NK-92 (cell line): ENCODE measurements around the gene PUS3.

Source experiments
- DNase-seq: peaks from one replicate; lab custom pipeline; 2025; ENCODE audit not compliant: unreplicated experiment; lab: John Stamatoyannopoulos, UW

PUS3 gene

GRCh38 chr11:125941619-125942611 is 38.9 kb upstream of the PUS3 start:
- no peak for DNase-seq

GRCh38 chr11:125941267-125941618 is 38.2 kb upstream of the PUS3 start:
- DNase-seq, result no peak

- DNase-seq, result no peak
Measured at GRCh38 chr11:125940145-125940544, 37.1 kb upstream of the PUS3 start.

GRCh38 chr11:125939081-125939521 is 36.1 kb upstream of the PUS3 start:
- no peak for DNase-seq

GRCh38 chr11:125938418-125938817 is 35.4 kb upstream of the PUS3 start:
- no peak for DNase-seq

- DNase-seq, result no peak
Measured at GRCh38 chr11:125935618-125936199, 32.7 kb upstream of the PUS3 start.

- no peak for DNase-seq
Measured at GRCh38 chr11:125935056-125935455, 32.0 kb upstream of the PUS3 start.

GRCh38 chr11:125934473-125934872 is 31.5 kb upstream of the PUS3 start:
- no peak for DNase-seq

GRCh38 chr11:125933030-125933813 is 30.2 kb upstream of the PUS3 start:
- DNase-seq, result no peak

- no peak for DNase-seq
Measured at GRCh38 chr11:125932301-125932700, 29.3 kb upstream of the PUS3 start.

GRCh38 chr11:125931668-125932067 is 28.7 kb upstream of the PUS3 start:
- no peak for DNase-seq

GRCh38 chr11:125931116-125931515 is 28.1 kb upstream of the PUS3 start:
- no peak for DNase-seq

GRCh38 chr11:125930076-125930450 is 27.1 kb upstream of the PUS3 start:
- no peak for DNase-seq

- DNase-seq, result no peak
Measured at GRCh38 chr11:125929445-125930075, 26.6 kb upstream of the PUS3 start.

GRCh38 chr11:125926682-125927081 is 23.7 kb upstream of the PUS3 start:
- DNase-seq, result no peak

- DNase-seq, result no peak
Measured at GRCh38 chr11:125925804-125926203, 22.8 kb upstream of the PUS3 start.

- no peak for DNase-seq
Measured at GRCh38 chr11:125925247-125925740, 22.3 kb upstream of the PUS3 start.

- no peak for DNase-seq
Measured at GRCh38 chr11:125924384-125925007, 21.5 kb upstream of the PUS3 start.

- no peak for DNase-seq
Measured at GRCh38 chr11:125923633-125924032, 20.6 kb upstream of the PUS3 start.

GRCh38 chr11:125923012-125923579 is 20.1 kb upstream of the PUS3 start:
- no peak for DNase-seq
